Measurements from ENCODE around the gene OLIG1.

DNA sequence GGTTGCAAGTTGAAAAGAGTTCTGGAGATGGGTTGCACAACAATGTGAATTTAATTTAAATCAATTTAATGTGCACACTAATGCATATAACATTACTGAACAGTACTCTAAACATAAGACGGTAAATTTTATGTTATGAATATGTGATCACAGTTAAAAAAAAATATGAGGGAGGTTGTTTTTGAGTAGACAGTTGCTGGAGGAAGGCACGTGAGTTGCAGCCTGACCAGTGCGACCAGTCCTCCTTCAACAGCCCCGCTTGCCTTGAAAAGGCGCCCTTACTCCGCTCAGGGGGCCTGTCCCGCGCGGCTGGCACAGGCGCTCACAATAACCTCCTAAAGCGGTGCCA lies 322 bp upstream of the OLIG1 start:
- TF ChIP-seq, protein P1, sequence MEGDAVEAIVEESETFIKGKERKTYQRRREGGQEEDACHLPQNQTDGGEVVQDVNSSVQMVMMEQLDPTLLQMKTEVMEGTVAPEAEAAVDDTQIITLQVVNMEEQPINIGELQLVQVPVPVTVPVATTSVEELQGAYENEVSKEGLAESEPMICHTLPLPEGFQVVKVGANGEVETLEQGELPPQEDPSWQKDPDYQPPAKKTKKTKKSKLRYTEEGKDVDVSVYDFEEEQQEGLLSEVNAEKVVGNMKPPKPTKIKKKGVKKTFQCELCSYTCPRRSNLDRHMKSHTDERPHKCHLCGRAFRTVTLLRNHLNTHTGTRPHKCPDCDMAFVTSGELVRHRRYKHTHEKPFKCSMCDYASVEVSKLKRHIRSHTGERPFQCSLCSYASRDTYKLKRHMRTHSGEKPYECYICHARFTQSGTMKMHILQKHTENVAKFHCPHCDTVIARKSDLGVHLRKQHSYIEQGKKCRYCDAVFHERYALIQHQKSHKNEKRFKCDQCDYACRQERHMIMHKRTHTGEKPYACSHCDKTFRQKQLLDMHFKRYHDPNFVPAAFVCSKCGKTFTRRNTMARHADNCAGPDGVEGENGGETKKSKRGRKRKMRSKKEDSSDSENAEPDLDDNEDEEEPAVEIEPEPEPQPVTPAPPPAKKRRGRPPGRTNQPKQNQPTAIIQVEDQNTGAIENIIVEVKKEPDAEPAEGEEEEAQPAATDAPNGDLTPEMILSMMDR (IDR thresholded peaks at IDR 0.05) = no peak
- TF ChIP-seq POLR2A (IDR thresholded peaks at IDR 0.05) = no peak
